C4-2B (cell line): ENCODE results near the gene PLK2.

Experiments
- H3K27ac ChIP-seq: fragments of 450-650 bp; 2 replicates; pipeline ENCODE4 v1.5.1; 2017
- ZFX ChIP-seq: fragments of 450-650 bp; IDR thresholded peaks from 2 replicates; pipeline ENCODE4 v1.6.1; 2017
- TF ChIP-seq, protein P1 (sequence below): fragments of 450-650 bp; conservative IDR thresholded peaks from 2 replicates; pipeline ENCODE4 v1.5.1; 2017; ENCODE audit warnings: mild to moderate bottlenecking

PLK2 gene

DNA sequence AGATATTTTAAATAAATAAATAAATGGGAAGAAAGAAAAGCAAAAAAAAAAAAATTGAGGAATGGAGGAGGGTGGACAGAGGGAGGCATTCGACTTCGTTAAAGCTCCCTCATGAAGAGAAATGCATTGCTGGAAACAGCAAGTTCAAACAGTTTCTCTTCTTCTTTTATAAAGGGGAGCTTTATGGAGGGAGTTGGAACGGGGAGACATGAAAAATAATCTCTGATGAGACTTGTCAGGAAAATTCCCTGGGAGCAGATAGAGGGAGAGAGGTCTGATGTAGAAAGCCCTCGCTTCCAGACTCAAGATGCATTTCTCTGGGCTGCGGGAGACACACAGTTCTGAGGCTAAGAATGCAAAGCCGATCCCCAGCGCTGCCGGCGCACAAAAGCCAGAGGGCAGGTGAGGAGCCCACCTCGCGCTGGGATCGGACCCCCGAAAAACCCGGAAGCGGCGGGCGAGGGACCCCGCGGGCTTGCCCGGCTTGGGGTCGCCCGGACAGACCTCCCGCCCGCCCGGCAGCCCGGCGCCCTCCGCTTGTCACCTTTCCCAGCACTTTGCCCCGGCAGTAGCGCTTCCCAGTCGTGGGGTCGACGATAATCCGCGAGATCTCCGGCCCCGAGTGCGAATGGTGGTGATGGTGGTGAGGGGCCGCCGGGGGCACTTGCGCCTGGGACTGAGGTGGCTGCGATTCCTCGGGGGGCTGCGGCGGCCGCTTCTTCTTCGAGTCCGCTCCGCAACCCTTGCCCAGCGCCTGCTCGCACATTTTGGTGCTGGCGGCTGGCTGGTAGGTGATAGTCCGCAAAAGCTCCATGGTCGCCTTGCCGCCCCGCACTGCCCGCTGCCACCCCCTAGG lies 512 bp downstream of the PLK2 start:
- TF ChIP-seq ZFX, result no peak
- TF ChIP-seq, protein P1, sequence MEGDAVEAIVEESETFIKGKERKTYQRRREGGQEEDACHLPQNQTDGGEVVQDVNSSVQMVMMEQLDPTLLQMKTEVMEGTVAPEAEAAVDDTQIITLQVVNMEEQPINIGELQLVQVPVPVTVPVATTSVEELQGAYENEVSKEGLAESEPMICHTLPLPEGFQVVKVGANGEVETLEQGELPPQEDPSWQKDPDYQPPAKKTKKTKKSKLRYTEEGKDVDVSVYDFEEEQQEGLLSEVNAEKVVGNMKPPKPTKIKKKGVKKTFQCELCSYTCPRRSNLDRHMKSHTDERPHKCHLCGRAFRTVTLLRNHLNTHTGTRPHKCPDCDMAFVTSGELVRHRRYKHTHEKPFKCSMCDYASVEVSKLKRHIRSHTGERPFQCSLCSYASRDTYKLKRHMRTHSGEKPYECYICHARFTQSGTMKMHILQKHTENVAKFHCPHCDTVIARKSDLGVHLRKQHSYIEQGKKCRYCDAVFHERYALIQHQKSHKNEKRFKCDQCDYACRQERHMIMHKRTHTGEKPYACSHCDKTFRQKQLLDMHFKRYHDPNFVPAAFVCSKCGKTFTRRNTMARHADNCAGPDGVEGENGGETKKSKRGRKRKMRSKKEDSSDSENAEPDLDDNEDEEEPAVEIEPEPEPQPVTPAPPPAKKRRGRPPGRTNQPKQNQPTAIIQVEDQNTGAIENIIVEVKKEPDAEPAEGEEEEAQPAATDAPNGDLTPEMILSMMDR, result no peak
- peak overlapping the region; percentile 89 for H3K27ac ChIP-seq

GRCh38 chr5:58458743-58459145 lies 1.1 kb downstream of the PLK2 start:
- no peak for TF ChIP-seq ZFX
- TF ChIP-seq, protein P1, result no peak
- H3K27ac ChIP-seq, result no peak overlapping the region

GRCh38 chr5:58458141-58458742 lies 1.6 kb downstream of the PLK2 start:
- TF ChIP-seq, protein P1, result no peak
- TF ChIP-seq ZFX, result no peak
- H3K27ac ChIP-seq, result no peak overlapping the region

DNA sequence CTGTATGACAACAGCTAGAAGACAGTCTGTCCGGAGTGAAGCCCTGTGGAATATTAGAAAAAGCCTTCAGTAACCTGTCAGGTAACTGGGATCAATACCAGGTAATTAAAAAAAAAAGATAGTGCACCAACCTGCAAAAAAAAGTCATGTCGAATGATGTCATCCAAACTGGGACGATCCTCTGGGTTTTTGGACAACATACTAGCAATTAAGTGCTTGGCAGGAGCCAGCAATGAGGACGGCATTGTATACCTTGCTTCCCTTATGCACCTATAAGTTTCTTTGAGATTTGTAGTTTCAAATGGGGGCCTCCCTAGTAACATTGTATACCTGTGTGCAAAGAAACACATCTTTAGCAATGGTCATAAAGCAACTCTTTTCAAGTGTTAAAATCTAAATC lies 2.8 kb downstream of the PLK2 start:
- H3K27ac ChIP-seq, result no peak overlapping the region
- TF ChIP-seq, protein P1, result no peak
- TF ChIP-seq ZFX, result no peak

DNA sequence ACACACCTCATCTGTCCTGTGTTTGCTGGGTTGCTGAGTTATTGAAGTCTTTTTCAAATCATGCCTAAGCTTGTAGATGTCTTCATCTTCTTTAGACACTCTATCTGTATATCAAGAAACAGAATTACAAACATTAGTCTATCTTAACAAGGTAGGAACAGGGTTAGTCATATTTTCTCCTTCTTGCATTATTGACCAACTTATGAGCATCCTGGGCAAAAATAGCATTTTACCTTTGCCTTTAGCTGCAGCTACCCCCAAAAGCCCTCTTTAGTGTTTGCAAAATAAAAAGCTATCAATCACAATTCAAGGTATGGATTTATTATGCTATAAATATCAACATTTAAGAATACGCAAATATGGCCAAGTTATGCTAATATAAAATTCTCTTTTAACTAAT lies 3.4 kb downstream of the PLK2 start:
- TF ChIP-seq, protein P1, result no peak
- TF ChIP-seq ZFX, result no peak
- no peak overlapping the region for H3K27ac ChIP-seq

GRCh38 chr5:58456026-58456425 lies 3.9 kb downstream of the PLK2 start:
- H3K27ac ChIP-seq, result no peak overlapping the region
- TF ChIP-seq, protein P1, result no peak
- TF ChIP-seq ZFX, result no peak

DNA sequence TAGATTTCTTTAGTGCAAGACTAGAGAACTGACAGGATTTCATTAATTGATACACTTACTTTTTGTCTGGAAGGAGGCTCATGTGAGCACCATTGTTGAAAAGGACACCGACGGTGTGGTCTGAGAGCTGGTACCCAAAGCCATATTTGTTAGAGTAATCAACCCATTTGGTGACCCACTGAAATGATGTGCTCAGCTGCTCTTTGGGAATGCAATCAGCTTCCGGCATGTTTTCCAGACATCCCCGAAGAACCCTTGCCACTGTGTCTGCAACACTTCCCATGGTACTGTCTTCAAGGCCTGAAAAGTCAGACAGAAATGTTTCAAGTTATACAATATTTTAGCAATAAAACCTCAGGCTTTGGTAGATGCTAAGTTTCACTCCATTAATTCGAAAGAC lies 4.4 kb downstream of the PLK2 start:
- TF ChIP-seq, protein P1, result no peak
- H3K27ac ChIP-seq, result no peak overlapping the region
